Nephron progenitor cell (in vitro differentiated cells): Measurements from ENCODE around the gene TTC27.

Experiments
- DNase-seq: peaks from one replicate; pipeline ENCODE4 v3.0.0; 2021
- H3K27ac Mint-ChIP-seq: 2 replicates; pipeline ENCODE4 v1.8.0; 2021; ENCODE audit warnings: mild to moderate bottlenecking, moderate library complexity, mixed read lengths
- H3K27me3 Mint-ChIP-seq: 2 replicates; pipeline ENCODE4 v1.8.0; 2021; ENCODE audit warnings: mild to moderate bottlenecking, low read depth, mixed read lengths; ENCODE audit not compliant: poor library complexity
- H3K36me3 Mint-ChIP-seq: 2 replicates; pipeline ENCODE4 v1.8.0; 2021; ENCODE audit warnings: low read depth, mixed read lengths
- H3K4me1 Mint-ChIP-seq: 2 replicates; pipeline ENCODE4 v1.8.0; 2021; ENCODE audit warnings: mixed read lengths
- H3K4me3 Mint-ChIP-seq: 2 replicates; pipeline ENCODE4 v1.8.0; 2021; ENCODE audit warnings: mild to moderate bottlenecking, moderate library complexity, mixed read lengths
- H3K9me3 Mint-ChIP-seq: 2 replicates; pipeline ENCODE4 v1.8.0; 2021; ENCODE audit warnings: mild to moderate bottlenecking, moderate library complexity, mixed read lengths
- CTCF ChIP-seq: fragments of 200-600 bp; sonication (generic); IDR thresholded peaks from 2 replicates; pipeline ENCODE4 v1.5.0; 2021; ENCODE audit warnings: antibody characterized with exemption

Gene TTC27

DNA sequence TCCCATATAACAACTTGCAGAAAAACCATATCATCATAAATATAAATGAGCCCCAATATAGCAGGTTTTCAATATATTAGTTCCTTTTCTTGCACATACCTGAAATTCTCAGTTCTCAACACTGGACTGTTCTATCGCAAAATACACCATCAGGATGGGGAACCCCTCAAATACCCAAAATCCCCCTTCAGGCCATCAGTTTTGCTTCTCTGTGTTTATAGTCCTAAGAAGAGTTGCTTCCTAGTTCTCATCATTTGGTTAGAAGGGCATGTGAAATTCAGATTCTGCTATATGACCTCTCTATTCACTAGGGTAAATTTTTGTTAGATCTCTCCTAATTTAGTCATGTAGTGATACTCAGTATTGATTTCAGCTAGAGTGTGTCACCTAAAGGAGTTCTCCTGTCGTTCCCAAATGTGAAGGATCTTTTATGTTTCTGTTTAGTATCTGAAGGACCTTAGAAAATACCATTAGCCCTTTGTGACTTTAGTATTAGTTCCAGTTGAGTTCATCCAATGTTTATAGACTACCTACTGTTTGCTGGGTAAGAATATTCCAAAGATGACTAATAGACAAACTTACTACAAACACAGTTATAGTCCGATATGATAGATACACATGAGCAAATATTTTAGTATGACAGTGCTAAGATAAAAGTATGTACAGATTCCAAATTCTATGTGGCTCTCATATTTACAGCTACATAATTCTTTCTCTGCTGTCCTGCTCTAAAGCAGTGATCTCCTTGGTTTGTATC lies 115.8 kb downstream of the TTC27 start:
- no peak for DNase-seq
- Mint-ChIP-seq H3K27ac (no peak overlapping the region), H3K4me3 (no peak overlapping the region), H3K4me1 (no peaks in the 10 kb centered on the region), H3K36me3 (peaks cover 33% of the 10 kb centered on the region), H3K9me3 (peaks cover 9% of the 10 kb centered on the region), H3K27me3 (no peaks in the 10 kb centered on the region)
- no peak for TF ChIP-seq CTCF

GRCh38 chr2:32745191-32745590 lies 117.3 kb downstream of the TTC27 start:
- Mint-ChIP-seq H3K4me3 (no peak overlapping the region), H3K27ac (no peak overlapping the region), H3K36me3 (peaks cover 44% of the 10 kb centered on the region), H3K9me3 (peaks cover 9% of the 10 kb centered on the region), H3K4me1 (no peaks in the 10 kb centered on the region), H3K27me3 (no peaks in the 10 kb centered on the region)
- DNase-seq = no peak
- no peak for TF ChIP-seq CTCF

DNA sequence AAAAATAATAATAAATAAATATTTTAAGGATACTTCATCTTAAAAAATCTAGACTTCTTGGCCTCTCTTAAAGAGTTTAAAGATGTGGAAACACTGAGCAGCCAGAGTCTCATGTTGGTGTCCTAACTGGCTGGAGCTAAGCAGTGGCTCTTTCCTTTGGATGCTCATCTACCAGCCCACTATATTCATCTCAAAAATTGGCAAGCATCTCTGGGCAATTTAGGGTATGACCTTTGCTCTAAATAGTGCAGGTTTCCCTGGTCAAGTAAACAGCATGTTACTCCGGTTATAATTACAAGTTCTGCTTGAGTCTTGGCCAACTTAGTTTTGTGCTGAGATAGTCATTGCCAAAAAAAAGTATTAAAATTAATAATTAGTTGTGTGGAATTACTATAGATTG lies 117.8 kb downstream of the TTC27 start:
- no peaks in the 10 kb centered on the region for H3K27me3 Mint-ChIP-seq
- H3K9me3 Mint-ChIP-seq = peaks cover 9% of the 10 kb centered on the region
- H3K27ac Mint-ChIP-seq = no peak overlapping the region
- DNase-seq = no peak
- TF ChIP-seq CTCF = no peak
- no peak overlapping the region for H3K4me3 Mint-ChIP-seq
- no peaks in the 10 kb centered on the region for H3K4me1 Mint-ChIP-seq
- H3K36me3 Mint-ChIP-seq = peaks cover 48% of the 10 kb centered on the region

- Mint-ChIP-seq H3K9me3 (peaks cover 9% of the 10 kb centered on the region), H3K4me1 (no peaks in the 10 kb centered on the region), H3K27ac (no peak overlapping the region), H3K36me3 (peaks cover 51% of the 10 kb centered on the region), H3K27me3 (no peaks in the 10 kb centered on the region), H3K4me3 (no peak overlapping the region)
- no peak for DNase-seq
- TF ChIP-seq CTCF = no peak
Measured at GRCh38 chr2:32746669-32747068, 118.8 kb downstream of the TTC27 start.

GRCh38 chr2:32748158-32748557 lies 120.3 kb downstream of the TTC27 start:
- peaks cover 12% of the 10 kb centered on the region for H3K9me3 Mint-ChIP-seq
- no peak for TF ChIP-seq CTCF
- no peak for DNase-seq
- H3K4me1 Mint-ChIP-seq = no peaks in the 10 kb centered on the region
- H3K27ac Mint-ChIP-seq = no peak overlapping the region
- H3K36me3 Mint-ChIP-seq = peaks cover 65% of the 10 kb centered on the region
- no peaks in the 10 kb centered on the region for H3K27me3 Mint-ChIP-seq
- no peak overlapping the region for H3K4me3 Mint-ChIP-seq

GRCh38 chr2:32750880-32751279 lies 123.0 kb downstream of the TTC27 start:
- H3K4me1 Mint-ChIP-seq = no peaks in the 10 kb centered on the region

More at GRCh38 chr2:32750880-32751279, 123.0 kb downstream of the TTC27 start:
- no peak overlapping the region for H3K4me3 Mint-ChIP-seq
- H3K27me3 Mint-ChIP-seq = no peaks in the 10 kb centered on the region
- no peak overlapping the region for H3K27ac Mint-ChIP-seq
- no peak for DNase-seq
- no peak for TF ChIP-seq CTCF
- H3K36me3 Mint-ChIP-seq = peaks cover 70% of the 10 kb centered on the region
- peaks cover 24% of the 10 kb centered on the region for H3K9me3 Mint-ChIP-seq
